Smooth muscle cell (in vitro differentiated cells): ENCODE measurements around the gene CD69. TPM values are rescaled to one million over a fixed set of nuclear protein-coding genes. Genes with fewer than 3 reads are reported as not detected.

Source experiments
- DNase-seq: peaks from one replicate; lab custom pipeline; 2025; ENCODE audit not compliant: unreplicated experiment; lab: John Stamatoyannopoulos, UW
- H2AFZ ChIP-seq: fragments of 200-600 bp; sonication (generic); 2 replicates; pipeline ENCODE4 v1.6.0; 2016; ENCODE audit warnings: antibody characterized with exemption, low read depth, mild to moderate bottlenecking
- H3F3A ChIP-seq: fragments of 200-600 bp; sonication (generic); 2 replicates; pipeline ENCODE4 v1.6.0; 2017; ENCODE audit warnings: antibody characterized with exemption, low read depth
- H3K27ac ChIP-seq: fragments of 200-600 bp; sonication (generic); 2 replicates; pipeline ENCODE4 v1.5.1; 2016; ENCODE audit warnings: low read depth, mild to moderate bottlenecking
- H3K27me3 ChIP-seq: fragments of 200-600 bp; sonication (generic); 2 replicates; pipeline ENCODE4 v1.6.1; 2016; ENCODE audit warnings: low read depth, mild to moderate bottlenecking
- H3K36me3 ChIP-seq: fragments of 200-600 bp; sonication (generic); 2 replicates; pipeline ENCODE4 v1.5.1; 2016; ENCODE audit warnings: low read depth
- H3K4me1 ChIP-seq: fragments of 200-600 bp; sonication (generic); 2 replicates; pipeline ENCODE4 v1.5.1; 2016; ENCODE audit warnings: low read depth
- H3K4me2 ChIP-seq: fragments of 200-600 bp; sonication (generic); 2 replicates; pipeline ENCODE4 v1.6.0; 2016; ENCODE audit warnings: mild to moderate bottlenecking
- H3K4me3 ChIP-seq: fragments of 200-600 bp; sonication (generic); 2 replicates; pipeline ENCODE4 v1.5.1; 2016; ENCODE audit warnings: mild to moderate bottlenecking
- H3K79me2 ChIP-seq: fragments of 200-600 bp; sonication (generic); 2 replicates; pipeline ENCODE4 v1.6.0; 2016; ENCODE audit warnings: low read depth, mild to moderate bottlenecking
- H3K9ac ChIP-seq: fragments of 200-600 bp; sonication (generic); 2 replicates; pipeline ENCODE4 v1.6.0; 2016; ENCODE audit warnings: low read depth
- H3K9me3 ChIP-seq: fragments of 200-600 bp; sonication (generic); replicated peaks from 2 replicates; pipeline ENCODE4 v1.5.1; 2016; ENCODE audit warnings: low read depth
- H4K20me1 ChIP-seq: fragments of 200-600 bp; sonication (generic); 2 replicates; pipeline ENCODE4 v1.6.0; 2016; ENCODE audit warnings: low read depth
- WGBS: methylation state at CpG from one replicate; pipeline ENCODE4 v1.1.7; 2016; ENCODE audit warnings: low lambda C conversion rate; 5-methylcytosine and 5-hydroxymethylcytosine counted together
- polyA plus RNA-seq: library from polyadenylated mRNA; unstranded; fragments of >200 nt; fragmentation: Nextera tagmentation; extraction: Ambion mirVana; gene quantifications from 2 replicates; pipeline ENCODE4 v1.2.1, GENCODE V29; 2016
- total RNA-seq: library from RNA; depleted of rRNA; stranded (reverse); fragments of >200 nt; gene quantifications from 2 replicates; pipeline ENCODE4 v1.2.3, GENCODE V29; 2014
- TF ChIP-seq, protein P1 (sequence below): fragments of 200-600 bp; sonication (generic); IDR thresholded peaks from 2 replicates; pipeline ENCODE4 v1.5.1; 2017; ENCODE audit warnings: borderline replicate concordance, mild to moderate bottlenecking, antibody characterized with exemption; ENCODE audit not compliant: insufficient read depth, poor library complexity, severe bottlenecking

CD69 gene
- total and polyA plus RNA-seq, 2 experiments from 2014 or later = 0.13 TPM; not detected in 1

DNA sequence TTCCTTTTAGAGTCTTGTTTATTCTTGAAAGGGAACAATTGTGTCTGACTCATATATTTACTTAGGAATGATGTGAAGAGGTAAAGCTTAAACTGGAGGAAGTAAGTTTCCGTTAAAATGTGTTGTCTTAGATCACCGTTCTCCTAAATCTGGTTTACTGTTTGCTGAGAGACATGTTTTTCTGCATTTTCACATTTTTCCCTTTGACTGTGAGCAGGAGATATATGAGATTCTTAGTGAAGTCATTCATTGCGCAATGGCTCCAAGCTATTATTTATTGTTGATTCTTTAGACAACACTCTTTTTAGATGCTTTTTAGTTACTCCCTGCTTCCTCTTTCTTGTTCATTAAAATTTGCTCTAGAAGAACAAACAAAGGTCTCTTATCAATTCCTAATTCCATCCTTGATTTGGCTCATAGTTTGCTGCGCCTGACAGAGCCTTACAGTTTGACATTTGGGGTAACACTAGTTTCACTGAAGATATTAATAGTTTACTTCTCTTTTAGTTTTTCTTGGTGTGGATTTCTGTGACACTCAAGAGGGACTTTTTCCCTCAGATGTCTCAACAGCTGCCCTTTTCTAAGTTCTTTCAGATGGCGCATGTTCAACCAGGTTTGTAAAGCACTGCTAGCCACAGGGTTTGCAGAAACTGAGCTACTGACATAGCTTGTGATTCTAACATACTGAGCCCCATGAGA is 39.2 kb downstream of the CD69 start:
- 63% methylated on average over 5 of the region's 5 CpGs for WGBS
- no peak overlapping the region for H2AFZ ChIP-seq
- H3K4me3 ChIP-seq = no peak overlapping the region

DNA sequence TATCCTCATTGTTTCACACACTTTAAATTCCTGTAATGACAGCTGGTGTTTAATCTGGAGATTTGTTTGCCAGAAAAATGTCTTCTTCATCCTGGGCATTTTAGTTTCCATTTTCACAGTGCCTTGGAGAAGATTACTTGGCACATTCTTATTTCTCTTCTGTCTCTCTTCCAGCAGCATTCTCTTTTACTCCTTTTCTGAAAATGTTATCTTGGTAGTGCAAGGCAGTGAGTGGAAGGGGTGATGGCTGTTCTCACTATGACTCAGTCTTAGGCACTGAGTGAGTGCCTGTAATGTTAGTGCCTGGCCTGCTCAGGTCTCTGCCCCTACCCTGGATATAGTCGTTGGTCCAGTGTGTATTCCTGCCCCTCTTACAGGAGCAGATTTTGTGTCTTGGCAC is 40.9 kb downstream of the CD69 start:
- H3K36me3 ChIP-seq = no peaks in the 10 kb centered on the region
- H2AFZ ChIP-seq = no peak overlapping the region
- DNase-seq = no peak
- no peaks in the 10 kb centered on the region for H4K20me1 ChIP-seq
- no peaks in the 10 kb centered on the region for H3F3A ChIP-seq
- no peaks in the 10 kb centered on the region for H3K4me1 ChIP-seq
- no peaks in the 10 kb centered on the region for H3K79me2 ChIP-seq
- H3K27me3 ChIP-seq = no peaks in the 10 kb centered on the region
- H3K27ac ChIP-seq = no peak overlapping the region
- TF ChIP-seq, protein P1, sequence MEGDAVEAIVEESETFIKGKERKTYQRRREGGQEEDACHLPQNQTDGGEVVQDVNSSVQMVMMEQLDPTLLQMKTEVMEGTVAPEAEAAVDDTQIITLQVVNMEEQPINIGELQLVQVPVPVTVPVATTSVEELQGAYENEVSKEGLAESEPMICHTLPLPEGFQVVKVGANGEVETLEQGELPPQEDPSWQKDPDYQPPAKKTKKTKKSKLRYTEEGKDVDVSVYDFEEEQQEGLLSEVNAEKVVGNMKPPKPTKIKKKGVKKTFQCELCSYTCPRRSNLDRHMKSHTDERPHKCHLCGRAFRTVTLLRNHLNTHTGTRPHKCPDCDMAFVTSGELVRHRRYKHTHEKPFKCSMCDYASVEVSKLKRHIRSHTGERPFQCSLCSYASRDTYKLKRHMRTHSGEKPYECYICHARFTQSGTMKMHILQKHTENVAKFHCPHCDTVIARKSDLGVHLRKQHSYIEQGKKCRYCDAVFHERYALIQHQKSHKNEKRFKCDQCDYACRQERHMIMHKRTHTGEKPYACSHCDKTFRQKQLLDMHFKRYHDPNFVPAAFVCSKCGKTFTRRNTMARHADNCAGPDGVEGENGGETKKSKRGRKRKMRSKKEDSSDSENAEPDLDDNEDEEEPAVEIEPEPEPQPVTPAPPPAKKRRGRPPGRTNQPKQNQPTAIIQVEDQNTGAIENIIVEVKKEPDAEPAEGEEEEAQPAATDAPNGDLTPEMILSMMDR = no peak
- H3K4me2 ChIP-seq = no peak overlapping the region
- no peak overlapping the region for H3K9ac ChIP-seq
- 88% methylated on average over 1 of the region's 1 CpG for WGBS
- H3K4me3 ChIP-seq = no peak overlapping the region
- H3K9me3 ChIP-seq = no peaks in the 10 kb centered on the region

More for the DNA sequence above, 39.2 kb downstream of the CD69 start:
- Histone ChIP-seq H4K20me1 (no peaks in the 10 kb centered on the region), H3K36me3 (no peaks in the 10 kb centered on the region), H3K9ac (no peak overlapping the region), H3K27me3 (no peaks in the 10 kb centered on the region), H3K9me3 (no peaks in the 10 kb centered on the region), H3K4me2 (no peak overlapping the region), H3K79me2 (no peaks in the 10 kb centered on the region), H3K4me1 (no peaks in the 10 kb centered on the region), H3F3A (no peaks in the 10 kb centered on the region), H3K27ac (no peak overlapping the region)
- no peak for DNase-seq
- TF ChIP-seq, protein P1 = no peak

DNA sequence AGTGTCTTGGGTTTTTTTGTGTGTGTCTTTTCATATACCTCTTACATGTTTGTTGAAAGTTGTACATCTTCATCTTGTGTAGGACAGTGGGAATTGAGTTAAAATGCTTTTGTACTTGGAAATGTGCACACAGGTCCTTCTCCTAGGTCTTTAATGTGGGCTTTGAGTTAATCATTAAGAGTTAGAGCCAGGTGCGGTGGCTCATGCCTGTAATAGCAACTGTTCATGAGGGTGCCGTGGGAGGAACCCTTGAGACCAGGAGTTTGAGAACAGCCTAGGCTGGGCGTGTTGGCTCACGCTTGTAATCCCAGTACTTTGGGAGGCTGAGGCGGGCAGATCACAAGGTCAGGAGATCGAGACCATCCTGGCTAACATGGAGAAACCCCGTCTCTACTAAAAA is 41.7 kb downstream of the CD69 start:
- H3K4me3 ChIP-seq = no peak overlapping the region
- no peak overlapping the region for H2AFZ ChIP-seq
- no peaks in the 10 kb centered on the region for H3K27me3 ChIP-seq
- H3K27ac ChIP-seq = no peak overlapping the region
- no peaks in the 10 kb centered on the region for H3F3A ChIP-seq
- H3K4me1 ChIP-seq = no peaks in the 10 kb centered on the region
- H3K4me2 ChIP-seq = no peak overlapping the region
- H4K20me1 ChIP-seq = no peaks in the 10 kb centered on the region
- H3K9ac ChIP-seq = no peak overlapping the region
- no peak for DNase-seq
- H3K79me2 ChIP-seq = no peaks in the 10 kb centered on the region
- no peaks in the 10 kb centered on the region for H3K36me3 ChIP-seq
- H3K9me3 ChIP-seq = no peaks in the 10 kb centered on the region
- WGBS = 97% methylated on average over 7 of the region's 7 CpGs
- TF ChIP-seq, protein P1 = no peak
